Measurements from ENCODE around the gene KLHL17. TPM values are rescaled to one million over a fixed set of nuclear protein-coding genes. Genes with fewer than 3 reads are reported as not detected.

The KLHL17 gene
- total and polyA plus RNA-seq, 2 donors from 2014 or later: 6.9 to 11.5 TPM

DNA sequence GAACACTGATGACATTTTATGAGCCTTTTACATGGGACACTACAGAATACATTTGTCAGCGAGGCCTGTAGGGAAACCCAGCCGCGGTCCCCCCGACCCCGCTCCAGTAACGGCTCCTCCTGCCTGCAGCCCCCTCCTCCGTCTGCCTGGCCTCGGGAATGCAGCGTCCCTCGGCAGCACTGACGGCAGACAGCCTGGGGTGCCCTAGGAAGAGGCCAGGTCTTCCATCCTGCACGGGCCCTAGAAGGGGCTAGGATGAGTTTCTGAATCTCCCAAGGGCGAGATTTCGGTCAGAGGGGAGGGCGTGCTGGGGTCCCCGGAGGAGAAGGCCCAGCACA is 28.2 kb upstream of the KLHL17 start:
- H3K27ac ChIP-seq (ENCODE audit: low read depth in 2 of 2, low read length in 2 of 2): no peak overlapping the region
- intact Hi-C loops (cut with DNase I): no loop called here
- TF ChIP-seq, protein P1, sequence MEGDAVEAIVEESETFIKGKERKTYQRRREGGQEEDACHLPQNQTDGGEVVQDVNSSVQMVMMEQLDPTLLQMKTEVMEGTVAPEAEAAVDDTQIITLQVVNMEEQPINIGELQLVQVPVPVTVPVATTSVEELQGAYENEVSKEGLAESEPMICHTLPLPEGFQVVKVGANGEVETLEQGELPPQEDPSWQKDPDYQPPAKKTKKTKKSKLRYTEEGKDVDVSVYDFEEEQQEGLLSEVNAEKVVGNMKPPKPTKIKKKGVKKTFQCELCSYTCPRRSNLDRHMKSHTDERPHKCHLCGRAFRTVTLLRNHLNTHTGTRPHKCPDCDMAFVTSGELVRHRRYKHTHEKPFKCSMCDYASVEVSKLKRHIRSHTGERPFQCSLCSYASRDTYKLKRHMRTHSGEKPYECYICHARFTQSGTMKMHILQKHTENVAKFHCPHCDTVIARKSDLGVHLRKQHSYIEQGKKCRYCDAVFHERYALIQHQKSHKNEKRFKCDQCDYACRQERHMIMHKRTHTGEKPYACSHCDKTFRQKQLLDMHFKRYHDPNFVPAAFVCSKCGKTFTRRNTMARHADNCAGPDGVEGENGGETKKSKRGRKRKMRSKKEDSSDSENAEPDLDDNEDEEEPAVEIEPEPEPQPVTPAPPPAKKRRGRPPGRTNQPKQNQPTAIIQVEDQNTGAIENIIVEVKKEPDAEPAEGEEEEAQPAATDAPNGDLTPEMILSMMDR (IDR thresholded peaks at IDR 0.05; ENCODE audit: borderline replicate concordance, extremely low read depth, insufficient read depth): no peak
- no peak for FAIRE-seq
- peak in 1 of 5 donors; percentile 36 for DNase-seq
- H3K4me3 ChIP-seq (ENCODE audit: low read length in 3 of 3): no peak overlapping the region
- no peaks in the 10 kb centered on the region for H3K36me3 ChIP-seq (ENCODE audit: control insufficient read depth in 2 of 3, insufficient read depth in 3 of 3, low read length in 3 of 3)
- H3K4me1 ChIP-seq (ENCODE audit: control insufficient read depth in 2 of 3, insufficient read depth in 2 of 3, low read depth in 1 of 3, low read length in 3 of 3): peaks cover 0 to 7% (median 0%) of the 10 kb centered on the region in 3 donors
- H3K9ac ChIP-seq (ENCODE audit: low read length in 3 of 3): no peak overlapping the region
- H3K27me3 ChIP-seq (ENCODE audit: control insufficient read depth, insufficient read depth, low read length): no peaks in the 10 kb centered on the region
- no peaks in the 10 kb centered on the region for H3K9me3 ChIP-seq (ENCODE audit: control insufficient read depth in 2 of 3, insufficient read depth in 1 of 3, low read length in 3 of 3)

DNA sequence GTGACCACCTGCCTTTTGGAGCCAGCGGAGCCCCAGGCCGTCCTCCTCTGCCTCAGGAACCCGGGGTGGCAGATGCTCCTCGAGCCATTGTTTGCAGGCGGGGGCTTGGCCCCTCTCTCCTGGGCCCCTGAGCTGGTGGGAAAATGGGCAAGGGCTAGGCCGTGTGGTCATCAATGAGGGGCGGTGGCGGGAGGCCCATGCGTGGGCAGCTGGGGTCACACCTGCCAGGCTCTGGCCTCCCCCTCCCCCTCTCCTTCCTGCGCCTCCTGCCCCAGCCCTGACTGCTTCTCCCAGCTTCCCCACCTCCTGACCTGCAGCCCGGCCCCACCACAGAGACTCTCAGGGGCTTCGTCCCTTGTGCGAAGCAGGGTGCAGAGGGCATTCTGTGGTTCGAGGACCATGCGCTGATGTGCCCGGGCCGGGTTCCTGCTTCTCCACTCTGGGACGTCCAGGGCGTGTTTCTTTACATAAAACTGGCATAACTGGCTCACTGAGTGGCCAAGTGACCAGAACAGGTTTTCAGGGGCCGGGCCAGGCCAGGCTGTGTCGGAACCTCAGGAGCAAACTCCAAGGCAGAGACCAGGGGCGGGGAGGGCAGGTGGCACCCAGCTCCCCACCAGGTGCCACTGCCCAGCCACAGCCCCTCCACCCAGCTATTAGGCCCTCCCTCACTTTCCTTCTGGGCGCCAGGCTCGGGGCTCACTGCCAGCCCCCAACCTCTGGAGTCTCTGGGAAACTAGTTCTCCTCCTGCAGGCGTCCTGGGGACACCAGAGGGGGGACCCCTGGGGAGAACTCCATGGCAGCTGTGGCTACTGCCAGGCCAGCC is 27.4 kb upstream of the KLHL17 start:
- TF ChIP-seq, protein P1 (IDR thresholded peaks at IDR 0.05; ENCODE audit: borderline replicate concordance, extremely low read depth, insufficient read depth): no peak
- Histone ChIP-seq H3K36me3 (ENCODE audit: control insufficient read depth in 2 of 3, insufficient read depth in 3 of 3, low read length in 3 of 3) (no peaks in the 10 kb centered on the region), H3K27me3 (ENCODE audit: control insufficient read depth, insufficient read depth, low read length) (no peaks in the 10 kb centered on the region), H3K27ac (ENCODE audit: low read depth in 2 of 2, low read length in 2 of 2) (no peak overlapping the region), H3K9ac (ENCODE audit: low read length in 3 of 3) (no peak overlapping the region), H3K9me3 (ENCODE audit: control insufficient read depth in 2 of 3, insufficient read depth in 1 of 3, low read length in 3 of 3) (no peaks in the 10 kb centered on the region), H3K4me1 (ENCODE audit: control insufficient read depth in 2 of 3, insufficient read depth in 2 of 3, low read depth in 1 of 3, low read length in 3 of 3) (peaks cover 0 to 9% (median 0%) of the 10 kb centered on the region in 3 donors), H3K4me3 (ENCODE audit: low read length in 3 of 3) (no peak overlapping the region)
- DNase-seq (peak in 1 of 5 donors; percentile 49), FAIRE-seq (no peak)
- intact Hi-C loops (cut with DNase I): no loop called here

DNA sequence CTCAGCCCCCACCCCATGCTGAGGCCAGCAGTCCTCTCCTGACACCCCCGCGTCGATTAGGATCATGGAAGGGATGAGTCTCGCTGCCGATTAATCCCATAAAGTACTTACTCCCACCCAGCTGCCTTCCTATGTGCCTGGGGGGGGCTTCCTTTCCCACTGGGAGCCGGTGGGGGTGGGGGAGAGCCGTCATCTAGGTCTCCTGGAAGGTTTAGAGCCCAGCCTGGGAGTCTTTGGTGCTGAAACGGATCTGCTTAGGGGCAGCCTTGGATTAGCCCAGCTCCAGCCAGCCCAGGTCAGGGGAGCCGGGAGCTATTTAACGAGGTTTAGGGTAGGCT is 26.8 kb upstream of the KLHL17 start:
- Histone ChIP-seq H3K36me3 (ENCODE audit: control insufficient read depth in 2 of 3, insufficient read depth in 3 of 3, low read length in 3 of 3) (no peaks in the 10 kb centered on the region), H3K4me1 (ENCODE audit: control insufficient read depth in 2 of 3, insufficient read depth in 2 of 3, low read depth in 1 of 3, low read length in 3 of 3) (peaks cover 0 to 15% (median 0%) of the 10 kb centered on the region in 3 donors), H3K9me3 (ENCODE audit: control insufficient read depth in 2 of 3, insufficient read depth in 1 of 3, low read length in 3 of 3) (no peaks in the 10 kb centered on the region), H3K27ac (ENCODE audit: low read depth in 2 of 2, low read length in 2 of 2) (no peak overlapping the region), H3K27me3 (ENCODE audit: control insufficient read depth, insufficient read depth, low read length) (no peaks in the 10 kb centered on the region), H3K4me3 (ENCODE audit: low read length in 3 of 3) (no peak overlapping the region), H3K9ac (ENCODE audit: low read length in 3 of 3) (no peak overlapping the region)
- intact Hi-C loops (cut with DNase I): no loop called here
- DNase-seq (peak in 1 of 5 donors; percentile 65), FAIRE-seq (no peak)
- TF ChIP-seq, protein P1 (IDR thresholded peaks at IDR 0.05; ENCODE audit: borderline replicate concordance, extremely low read depth, insufficient read depth): no peak

Data from kidney (tissue), 14 donors.